Epithelial cell of esophagus (primary cell): ENCODE results near the gene BATF3.
A peak's percentile ranks its signal among the peaks of the same experiment; 100 is the strongest.

Source experiments
- DNase-seq: peaks from one replicate; pipeline ENCODE4 v3.0.0; 2010; ENCODE audit warnings: low read depth
- H3K4me3 ChIP-seq: 2 replicates; pipeline ENCODE4 v1.5.1; 2011; ENCODE audit warnings: mild to moderate bottlenecking, low read length, control low read depth
- TF ChIP-seq, protein P1 (sequence below): IDR thresholded peaks from 2 replicates; pipeline ENCODE4 v1.5.1; 2011; ENCODE audit warnings: low read depth, mild to moderate bottlenecking, low read length, control low read depth, inconsistent platforms; ENCODE audit not compliant: insufficient read depth; ENCODE audit errors: missing control alignments

Gene BATF3

GRCh38 chr1:212671342-212672031, 28.2 kb downstream of the BATF3 start:
- TF ChIP-seq, protein P1, sequence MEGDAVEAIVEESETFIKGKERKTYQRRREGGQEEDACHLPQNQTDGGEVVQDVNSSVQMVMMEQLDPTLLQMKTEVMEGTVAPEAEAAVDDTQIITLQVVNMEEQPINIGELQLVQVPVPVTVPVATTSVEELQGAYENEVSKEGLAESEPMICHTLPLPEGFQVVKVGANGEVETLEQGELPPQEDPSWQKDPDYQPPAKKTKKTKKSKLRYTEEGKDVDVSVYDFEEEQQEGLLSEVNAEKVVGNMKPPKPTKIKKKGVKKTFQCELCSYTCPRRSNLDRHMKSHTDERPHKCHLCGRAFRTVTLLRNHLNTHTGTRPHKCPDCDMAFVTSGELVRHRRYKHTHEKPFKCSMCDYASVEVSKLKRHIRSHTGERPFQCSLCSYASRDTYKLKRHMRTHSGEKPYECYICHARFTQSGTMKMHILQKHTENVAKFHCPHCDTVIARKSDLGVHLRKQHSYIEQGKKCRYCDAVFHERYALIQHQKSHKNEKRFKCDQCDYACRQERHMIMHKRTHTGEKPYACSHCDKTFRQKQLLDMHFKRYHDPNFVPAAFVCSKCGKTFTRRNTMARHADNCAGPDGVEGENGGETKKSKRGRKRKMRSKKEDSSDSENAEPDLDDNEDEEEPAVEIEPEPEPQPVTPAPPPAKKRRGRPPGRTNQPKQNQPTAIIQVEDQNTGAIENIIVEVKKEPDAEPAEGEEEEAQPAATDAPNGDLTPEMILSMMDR: no peak
- peak; percentile 92 for DNase-seq
- H3K4me3 ChIP-seq: no peak overlapping the region

GRCh38 chr1:212670882-212671281, 28.8 kb downstream of the BATF3 start:
- TF ChIP-seq, protein P1: no peak
- no peak for DNase-seq
- no peak overlapping the region for H3K4me3 ChIP-seq

- DNase-seq: no peak
- TF ChIP-seq, protein P1: no peak
- H3K4me3 ChIP-seq: no peak overlapping the region
These were observed 29.3 kb downstream of the BATF3 start for GRCh38 chr1:212670301-212670700.

- TF ChIP-seq, protein P1: no peak
- DNase-seq: no peak
- H3K4me3 ChIP-seq: no peak overlapping the region
These were observed 30.0 kb downstream of the BATF3 start for GRCh38 chr1:212669600-212669999.

- H3K4me3 ChIP-seq: no peak overlapping the region
- TF ChIP-seq, protein P1: no peak
- no peak for DNase-seq
These were observed 30.5 kb downstream of the BATF3 start for GRCh38 chr1:212669102-212669501.

DNA sequence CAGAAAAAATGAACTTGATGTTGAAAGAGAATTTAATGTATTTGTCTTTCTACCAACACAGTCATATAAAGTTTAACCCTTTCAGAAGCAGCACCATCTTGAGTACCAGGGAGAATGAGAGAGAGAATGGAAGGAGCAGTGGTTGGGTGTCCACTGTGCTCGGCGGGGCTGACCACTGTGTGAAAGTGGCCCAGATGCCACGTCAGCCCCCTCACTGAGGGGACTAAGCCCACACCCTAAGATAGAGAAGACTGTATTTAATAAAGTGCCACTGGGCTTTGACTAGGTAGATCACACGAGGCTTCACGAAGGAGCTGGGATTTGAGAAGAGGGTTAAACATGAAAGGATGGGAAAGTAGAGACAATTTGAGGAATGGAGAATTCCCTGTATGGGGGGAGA, 31.2 kb downstream of the BATF3 start:
- TF ChIP-seq, protein P1: no peak
- no peak for DNase-seq

More for the DNA sequence above, 31.2 kb downstream of the BATF3 start:
- no peak overlapping the region for H3K4me3 ChIP-seq
